Measurements from ENCODE around the gene SRSF9. TPM values are rescaled to one million over a fixed set of nuclear protein-coding genes. Genes with fewer than 3 reads are reported as not detected.

SRSF9 gene
- total RNA-seq, 8 experiments from 2014 or later: 98.3 to 197 (median 118) TPM

DNA sequence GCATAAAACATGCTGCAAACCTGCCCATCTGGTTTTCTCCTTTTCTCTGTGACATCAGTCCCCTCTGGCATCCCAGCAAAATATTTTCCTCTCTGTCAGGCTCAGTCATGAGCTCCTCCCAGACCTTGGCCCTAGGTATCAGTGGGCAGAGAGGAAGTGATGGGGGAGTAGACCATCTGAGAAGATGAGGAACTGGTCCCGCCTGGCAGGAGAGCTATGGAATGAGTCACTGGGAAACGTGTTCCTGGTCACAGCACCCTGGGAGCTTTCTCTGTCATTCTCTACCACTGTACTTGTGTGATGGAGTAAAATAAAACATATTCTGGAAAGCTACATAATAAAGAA lies 5.0 kb upstream of the SRSF9 start:
- in situ Hi-C loops (cut with MboI; ENCODE audit: low pct_unique_long_range_greater_than_20kb in 2 of 9, low sequenced_read_pairs in 9 of 9, unreplicated experiment in 9 of 9): loop anchor here in 1 of 9 experiments (25.0 kb wide), 1 partner anchor 262 kb away; the partner anchor contains the start of gene RPLP0
- ATAC-seq (replicated peaks in 6 of 8): peak in 6 of 8 experiments; percentile 7 to 47 (median 14)
- Histone ChIP-seq H3K27ac (no peak overlapping the region), H3K4me1 (replicated peaks in 1 of 2) (peaks cover 5 to 10% of the 10 kb centered on the region in 2 donors), H3K4me3 (no peak overlapping the region)
- 0 to 50% (median 33%) methylated on average over 1 of the region's 2 CpGs; no CpG with 5 or more reads in 7 of the 10 experiments for WGBS, 10 experiments

DNA sequence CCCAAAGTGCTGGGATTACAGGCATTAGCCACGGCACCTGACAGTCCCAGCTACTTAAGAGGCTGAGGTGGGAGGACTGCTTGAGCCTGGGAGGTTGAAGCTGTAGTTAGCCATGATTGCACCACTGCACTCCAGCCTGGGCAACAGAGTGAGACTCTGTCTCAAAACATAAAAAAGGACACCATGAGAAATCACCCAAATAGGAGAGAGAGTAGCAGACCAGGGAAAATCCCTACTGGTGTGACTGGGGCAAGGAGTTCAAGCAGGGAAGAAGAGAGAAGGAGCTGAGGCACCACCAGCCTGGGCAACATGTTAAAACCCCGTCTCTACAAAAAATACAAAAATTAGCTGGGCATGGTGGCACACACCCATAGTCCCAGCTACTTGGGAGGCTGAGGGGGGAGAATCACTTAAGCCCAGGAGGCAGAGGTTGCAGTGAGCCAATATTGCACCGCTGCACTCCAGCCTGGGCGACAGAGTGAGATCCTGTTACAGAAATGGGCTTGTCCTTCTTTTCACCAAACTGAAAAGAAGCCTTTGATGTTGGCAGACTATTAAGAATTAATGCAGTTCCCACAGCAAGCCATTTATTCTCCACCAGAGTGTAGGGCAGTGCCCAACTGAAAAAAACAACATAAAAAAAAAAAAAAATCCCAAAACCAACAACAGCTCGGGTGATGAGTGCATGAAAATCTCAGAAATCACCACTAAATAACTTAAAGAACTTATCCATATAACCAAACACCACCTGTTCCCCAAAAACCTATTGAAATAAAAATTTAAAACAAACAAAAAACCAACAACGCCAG lies 4.5 kb upstream of the SRSF9 start:
- H3K27ac ChIP-seq: no peak overlapping the region
- no peak for ATAC-seq (replicated peaks in 6 of 8)
- no peak overlapping the region for H3K4me3 ChIP-seq
- 13 to 100% (median 71%) methylated on average over 2 to 6 of the region's 6 CpGs; no CpG with 5 or more reads in 1 of the 10 experiments for WGBS, 10 experiments
- peaks cover 5 to 10% of the 10 kb centered on the region in 2 donors for H3K4me1 ChIP-seq (replicated peaks in 1 of 2)
- in situ Hi-C loops (cut with MboI; ENCODE audit: low pct_unique_long_range_greater_than_20kb in 2 of 9, low sequenced_read_pairs in 9 of 9, unreplicated experiment in 9 of 9): loop anchor here in 1 of 9 experiments (25.0 kb wide), 1 partner anchor 262 kb away; the partner anchor contains the start of gene RPLP0

DNA sequence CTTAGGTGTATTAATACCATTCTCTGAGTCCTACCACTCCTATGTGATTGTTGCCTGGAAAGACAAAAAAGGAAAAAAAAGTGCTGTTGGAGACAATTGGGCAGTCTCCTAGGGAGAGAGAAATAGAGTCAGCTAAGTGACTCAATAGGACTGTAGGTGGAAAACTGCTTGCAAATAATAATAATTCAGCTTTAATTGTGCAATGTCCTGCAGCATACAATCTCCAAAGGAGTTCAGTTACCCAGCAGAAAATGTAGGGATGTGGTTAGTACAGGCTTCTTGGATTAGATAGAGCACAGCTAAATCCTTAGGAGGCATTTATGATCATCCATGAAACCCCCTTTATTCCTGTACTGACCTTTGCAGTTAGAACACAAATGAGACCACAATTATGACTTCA lies 3.0 kb upstream of the SRSF9 start:
- in situ Hi-C loops (cut with MboI; ENCODE audit: low pct_unique_long_range_greater_than_20kb in 2 of 9, low sequenced_read_pairs in 9 of 9, unreplicated experiment in 9 of 9): loop anchor here in 1 of 9 experiments (25.0 kb wide), 1 partner anchor 260 kb away; the partner anchor contains the start of gene RPLP0
- Histone ChIP-seq H3K4me3 (no peak overlapping the region), H3K27ac (no peak overlapping the region), H3K4me1 (replicated peaks in 1 of 2) (peaks cover 5 to 13% of the 10 kb centered on the region in 2 donors)
- ATAC-seq (replicated peaks in 6 of 8): no peak

GRCh38 chr12:120470150-120470784 lies 719 bp upstream of the SRSF9 start:
- peak in 7 of 8 experiments; percentile 15 to 41 (median 35) for ATAC-seq (replicated peaks in 6 of 8)
- Histone ChIP-seq H3K4me3 (peak overlapping the region; percentile 66 to 95 (median 70)), H3K27ac (peak overlapping the region; percentile 97 to 98), H3K4me1 (replicated peaks in 1 of 2) (peaks cover 7 to 19% of the 10 kb centered on the region in 2 donors)
- in situ Hi-C loops (cut with MboI; ENCODE audit: low pct_unique_long_range_greater_than_20kb in 2 of 9, low sequenced_read_pairs in 9 of 9, unreplicated experiment in 9 of 9): loop anchor here in 1 of 9 experiments (25.0 kb wide), 1 partner anchor 258 kb away; the partner anchor contains the start of gene RPLP0
- whole genome bisulfite sequencing, 10 experiments: 8 to 90% (median 77%) methylated on average over 2 to 14 of the region's 26 CpGs; no CpG with 5 or more reads in 4 of the 10 experiments

- H3K4me1 ChIP-seq (replicated peaks in 1 of 2): peaks cover 7 to 19% of the 10 kb centered on the region in 2 donors
- peak overlapping the region; percentile 66 to 95 (median 70) for H3K4me3 ChIP-seq
- ATAC-seq (replicated peaks in 6 of 8): peak; percentile 6 to 72 (median 62)
- in situ Hi-C loops (cut with MboI; ENCODE audit: low pct_unique_long_range_greater_than_20kb in 2 of 9, low sequenced_read_pairs in 9 of 9, unreplicated experiment in 9 of 9): loop anchor here in 1 of 9 experiments (25.0 kb wide), 1 partner anchor 257 kb away; the partner anchor contains the start of gene RPLP0
- WGBS, 10 experiments: 0% methylated on average over 2 to 7 of the region's 57 CpGs; no CpG with 5 or more reads in 4 of the 10 experiments
- peak overlapping the region; percentile 97 to 98 for H3K27ac ChIP-seq
These were observed 613 bp downstream of the SRSF9 start for GRCh38 chr12:120468821-120469449.

DNA sequence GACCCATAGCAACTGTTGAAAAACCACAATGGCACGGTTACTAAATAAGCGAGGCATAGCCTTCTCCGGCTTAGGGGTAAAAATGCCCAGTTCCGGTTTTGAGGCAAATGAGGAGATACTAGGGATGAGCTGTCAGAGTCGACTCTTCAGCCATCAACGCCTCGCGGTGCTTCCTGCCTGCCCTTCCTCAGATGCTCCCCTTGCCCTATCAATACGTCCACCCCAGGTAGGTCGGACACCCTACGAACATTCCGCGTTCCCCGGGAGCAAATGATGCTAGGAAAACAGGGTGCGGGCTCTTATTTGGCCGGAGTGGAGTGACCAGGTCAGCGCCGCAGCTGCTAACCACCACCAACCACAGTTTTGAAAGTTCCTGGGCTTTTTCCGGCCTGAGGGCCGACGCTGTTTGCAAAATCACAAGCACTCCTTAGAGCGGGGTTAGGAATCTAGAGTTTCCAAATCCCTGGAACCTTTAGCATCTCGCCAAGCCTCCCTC lies 1.2 kb downstream of the SRSF9 start:
- ATAC-seq (replicated peaks in 6 of 8): peak in 3 of 8 experiments; percentile 11 to 25 (median 20)
- 0 to 24% (median 2%) methylated on average over 3 to 19 of the region's 23 CpGs; no CpG with 5 or more reads in 1 of the 10 experiments for WGBS, 10 experiments
- H3K4me3 ChIP-seq: peak overlapping the region; percentile 66 to 95 (median 70)
- H3K4me1 ChIP-seq (replicated peaks in 1 of 2): peaks cover 7 to 19% of the 10 kb centered on the region in 2 donors
- peak overlapping the region; percentile 97 to 98 for H3K27ac ChIP-seq
- in situ Hi-C loops (cut with MboI; ENCODE audit: low pct_unique_long_range_greater_than_20kb in 2 of 9, low sequenced_read_pairs in 9 of 9, unreplicated experiment in 9 of 9): loop anchor here in 1 of 9 experiments (25.0 kb wide), 1 partner anchor 256 kb away; the partner anchor contains the start of gene RPLP0

GRCh38 chr12:120467439-120467838 lies 2.1 kb downstream of the SRSF9 start:
- Histone ChIP-seq H3K4me3 (no peak overlapping the region), H3K4me1 (replicated peaks in 1 of 2) (peaks cover 7 to 19% of the 10 kb centered on the region in 2 donors), H3K27ac (no peak overlapping the region)
- ATAC-seq (replicated peaks in 6 of 8): no peak
- 80 to 100% (median 96%) methylated on average over 1 to 6 of the region's 6 CpGs for WGBS, 10 experiments
- in situ Hi-C loops (cut with MboI; ENCODE audit: low pct_unique_long_range_greater_than_20kb in 2 of 9, low sequenced_read_pairs in 9 of 9, unreplicated experiment in 9 of 9): loop anchor here in 1 of 9 experiments (25.0 kb wide), 1 partner anchor 255 kb away; the partner anchor contains the start of gene RPLP0

DNA sequence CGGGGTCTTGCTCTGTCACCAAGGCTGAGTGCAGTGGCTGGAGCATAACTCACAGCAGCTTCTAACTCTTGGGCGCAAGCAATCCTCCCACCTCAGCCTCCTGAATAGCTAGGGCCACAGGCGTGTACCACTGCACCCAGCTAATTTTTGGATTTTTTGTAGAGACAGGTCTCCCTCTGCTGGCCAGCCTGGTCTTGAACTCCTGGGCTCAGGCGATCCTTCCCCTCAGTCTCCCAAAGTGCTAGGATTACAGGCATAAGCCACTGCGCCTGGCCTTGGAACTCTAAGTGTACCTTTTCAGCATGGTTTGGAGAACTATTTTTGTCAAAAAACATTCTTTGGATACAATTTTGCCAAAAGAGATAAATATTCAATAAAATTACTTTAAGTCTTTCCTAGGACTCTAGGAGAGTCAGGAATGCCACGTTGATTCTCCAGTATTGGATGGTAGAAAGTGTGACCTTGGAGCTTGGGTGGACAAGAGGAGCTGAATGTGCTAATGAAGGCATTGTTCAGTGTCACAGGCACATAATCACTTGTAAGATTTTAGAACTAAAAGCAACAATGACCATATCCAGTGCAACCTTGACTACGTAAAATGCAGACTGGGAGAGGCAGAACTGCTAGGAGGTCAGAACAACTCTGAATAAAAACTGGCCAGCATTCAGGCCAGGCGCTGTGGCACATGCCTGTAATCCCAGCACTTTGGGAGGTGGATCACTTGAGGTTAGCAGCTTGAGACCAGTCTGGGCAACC lies 2.8 kb downstream of the SRSF9 start:
- H3K27ac ChIP-seq: no peak overlapping the region
- 14 to 100% (median 61%) methylated on average over 1 to 8 of the region's 8 CpGs for WGBS, 10 experiments
- in situ Hi-C loops (cut with MboI; ENCODE audit: low pct_unique_long_range_greater_than_20kb in 2 of 9, low sequenced_read_pairs in 9 of 9, unreplicated experiment in 9 of 9): loop anchor here in 1 of 9 experiments (25.0 kb wide), 1 partner anchor 254 kb away; the partner anchor contains the start of gene RPLP0
- H3K4me3 ChIP-seq: no peak overlapping the region
- peak in 2 of 8 experiments; percentile 5 to 8 for ATAC-seq (replicated peaks in 6 of 8)
- H3K4me1 ChIP-seq (replicated peaks in 1 of 2): peaks cover 7 to 19% of the 10 kb centered on the region in 2 donors

DNA sequence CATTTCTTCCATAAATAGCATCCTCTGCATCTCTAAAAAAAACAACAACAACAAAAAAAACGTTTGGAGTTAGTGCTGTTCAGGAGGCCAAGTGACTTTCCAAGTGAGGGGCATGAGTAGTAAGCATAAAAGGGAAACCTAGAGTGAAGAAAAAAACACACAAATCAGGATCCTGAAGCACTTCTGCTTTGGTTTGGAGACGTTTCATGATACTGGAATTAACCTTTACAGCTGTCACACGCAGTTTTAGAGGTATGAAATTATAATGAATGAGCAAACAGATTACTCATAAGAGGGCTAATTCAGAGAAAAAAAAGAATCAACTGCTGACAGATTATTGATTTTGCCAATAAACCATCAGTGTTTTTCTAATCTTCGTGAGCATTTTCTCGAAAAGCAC lies 3.8 kb downstream of the SRSF9 start:
- WGBS, 10 experiments: 31 to 100% (median 56%) methylated on average over 1 to 5 of the region's 5 CpGs
- ATAC-seq (replicated peaks in 6 of 8): no peak
- Histone ChIP-seq H3K4me1 (replicated peaks in 1 of 2) (peaks cover 6 to 18% of the 10 kb centered on the region in 2 donors), H3K4me3 (no peak overlapping the region), H3K27ac (no peak overlapping the region)
- in situ Hi-C loops (cut with MboI; ENCODE audit: low pct_unique_long_range_greater_than_20kb in 2 of 9, low sequenced_read_pairs in 9 of 9, unreplicated experiment in 9 of 9): loop anchor here in 1 of 9 experiments (25.0 kb wide), 1 partner anchor 253 kb away; the partner anchor contains the start of gene RPLP0

DNA sequence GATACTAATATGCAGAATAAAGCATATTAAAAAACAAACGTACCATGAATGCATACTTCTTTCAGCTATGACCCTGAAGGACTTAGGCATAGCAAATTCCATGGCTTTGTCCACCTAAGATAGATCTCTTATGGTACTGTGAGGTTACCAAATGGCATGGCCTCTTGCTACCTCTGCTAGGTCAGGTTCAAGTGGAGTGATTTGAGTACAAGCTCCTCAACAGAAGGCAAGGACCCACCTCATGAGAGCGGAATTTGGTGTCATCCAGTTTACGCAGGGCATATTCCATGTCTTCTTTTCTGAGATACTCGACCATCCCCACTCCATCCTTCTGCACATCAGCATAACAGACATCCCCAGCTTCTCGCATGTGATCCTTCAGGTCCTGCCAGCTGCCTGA lies 5.8 kb downstream of the SRSF9 start:
- Histone ChIP-seq H3K27ac (no peak overlapping the region), H3K4me3 (no peak overlapping the region), H3K4me1 (replicated peaks in 1 of 2) (peaks cover 2 to 13% of the 10 kb centered on the region in 2 donors)
- in situ Hi-C loops (cut with MboI; ENCODE audit: low pct_unique_long_range_greater_than_20kb in 2 of 9, low sequenced_read_pairs in 9 of 9, unreplicated experiment in 9 of 9): loop anchor here in 1 of 9 experiments (25.0 kb wide), 1 partner anchor 251 kb away; the partner anchor contains the start of gene RPLP0
- 40 to 100% (median 76%) methylated on average over 1 to 4 of the region's 5 CpGs; no CpG with 5 or more reads in 2 of the 10 experiments for WGBS, 10 experiments
- no peak for ATAC-seq (replicated peaks in 6 of 8)

GRCh38 chr12:120462099-120462640 lies 7.4 kb downstream of the SRSF9 start:
- no peak for ATAC-seq (replicated peaks in 6 of 8)
- H3K27ac ChIP-seq: no peak overlapping the region
- in situ Hi-C loops (cut with MboI; ENCODE audit: low pct_unique_long_range_greater_than_20kb in 2 of 9, low sequenced_read_pairs in 9 of 9, unreplicated experiment in 9 of 9): loop anchor here in 1 of 9 experiments (25.0 kb wide), 1 partner anchor 250 kb away; the partner anchor contains the start of gene RPLP0
- 75 to 100% (median 87%) methylated on average over 1 to 3 of the region's 3 CpGs; no CpG with 5 or more reads in 1 of the 10 experiments for WGBS, 10 experiments
- no peak overlapping the region for H3K4me3 ChIP-seq
- peaks cover 2 to 9% of the 10 kb centered on the region in 2 donors for H3K4me1 ChIP-seq (replicated peaks in 1 of 2)

All from motor neuron (in vitro differentiated cells).